HL-60 (cell line): Measurements from ENCODE around the gene TPH2.

Experiments
- DNase-seq, 2 experiments: peaks; one replicate each; pipeline ENCODE4 v3.0.0-alpha.2; 2010 to 2020; ENCODE audit warnings: low read depth in 1 of 2, low spot score in 1 of 2
- H3K27ac ChIP-seq: fragments of 250-450 bp; sonication (Bioruptor Pico); replicated peaks from 2 replicates; pipeline ENCODE4 v1.5.1; 2020; ENCODE audit warnings: mild to moderate bottlenecking, moderate library complexity
- H3K27me3 ChIP-seq: fragments of 250-450 bp; sonication (Bioruptor Pico); 2 replicates; pipeline ENCODE4 v1.5.1; 2021; ENCODE audit warnings: mild to moderate bottlenecking, moderate library complexity; ENCODE audit not compliant: insufficient read depth, poor library complexity, severe bottlenecking
- H3K4me3 ChIP-seq: replicated peaks from 2 replicates; pipeline ENCODE4 v1.5.1; 2011; ENCODE audit warnings: mild to moderate bottlenecking, control low read depth, low read length; ENCODE audit not compliant: insufficient read depth
- CTCF ChIP-seq: IDR thresholded peaks from one replicate; pipeline ENCODE4 v1.5.1; 2011; ENCODE audit warnings: low read length, control low read depth, inconsistent platforms; ENCODE audit not compliant: insufficient read depth
- GABPA ChIP-seq: IDR thresholded peaks from 2 replicates; pipeline ENCODE4 v1.6.1; 2012; ENCODE audit warnings: low read depth
- POLR2AphosphoS5 ChIP-seq: IDR thresholded peaks from 2 replicates; pipeline ENCODE4 v1.6.1; 2012; ENCODE audit warnings: low read depth
- SPI1 ChIP-seq: IDR thresholded peaks from 2 replicates; pipeline ENCODE4 v1.6.1; 2012; ENCODE audit warnings: low read depth, mild to moderate bottlenecking, borderline replicate concordance
- TF ChIP-seq, protein P1 (sequence below): IDR thresholded peaks from 2 replicates; pipeline ENCODE4 v1.6.1; 2012; ENCODE audit warnings: low read depth; ENCODE audit not compliant: insufficient replicate concordance

The TPH2 gene

GRCh38 chr12:71999795-72000194 is 61.1 kb downstream of the TPH2 start:
- no peak for DNase-seq
- Histone ChIP-seq H3K27me3 (peaks cover 3% of the 10 kb centered on the region), H3K4me3 (no peak overlapping the region), H3K27ac (no peak overlapping the region)
- TF ChIP-seq, protein P1, sequence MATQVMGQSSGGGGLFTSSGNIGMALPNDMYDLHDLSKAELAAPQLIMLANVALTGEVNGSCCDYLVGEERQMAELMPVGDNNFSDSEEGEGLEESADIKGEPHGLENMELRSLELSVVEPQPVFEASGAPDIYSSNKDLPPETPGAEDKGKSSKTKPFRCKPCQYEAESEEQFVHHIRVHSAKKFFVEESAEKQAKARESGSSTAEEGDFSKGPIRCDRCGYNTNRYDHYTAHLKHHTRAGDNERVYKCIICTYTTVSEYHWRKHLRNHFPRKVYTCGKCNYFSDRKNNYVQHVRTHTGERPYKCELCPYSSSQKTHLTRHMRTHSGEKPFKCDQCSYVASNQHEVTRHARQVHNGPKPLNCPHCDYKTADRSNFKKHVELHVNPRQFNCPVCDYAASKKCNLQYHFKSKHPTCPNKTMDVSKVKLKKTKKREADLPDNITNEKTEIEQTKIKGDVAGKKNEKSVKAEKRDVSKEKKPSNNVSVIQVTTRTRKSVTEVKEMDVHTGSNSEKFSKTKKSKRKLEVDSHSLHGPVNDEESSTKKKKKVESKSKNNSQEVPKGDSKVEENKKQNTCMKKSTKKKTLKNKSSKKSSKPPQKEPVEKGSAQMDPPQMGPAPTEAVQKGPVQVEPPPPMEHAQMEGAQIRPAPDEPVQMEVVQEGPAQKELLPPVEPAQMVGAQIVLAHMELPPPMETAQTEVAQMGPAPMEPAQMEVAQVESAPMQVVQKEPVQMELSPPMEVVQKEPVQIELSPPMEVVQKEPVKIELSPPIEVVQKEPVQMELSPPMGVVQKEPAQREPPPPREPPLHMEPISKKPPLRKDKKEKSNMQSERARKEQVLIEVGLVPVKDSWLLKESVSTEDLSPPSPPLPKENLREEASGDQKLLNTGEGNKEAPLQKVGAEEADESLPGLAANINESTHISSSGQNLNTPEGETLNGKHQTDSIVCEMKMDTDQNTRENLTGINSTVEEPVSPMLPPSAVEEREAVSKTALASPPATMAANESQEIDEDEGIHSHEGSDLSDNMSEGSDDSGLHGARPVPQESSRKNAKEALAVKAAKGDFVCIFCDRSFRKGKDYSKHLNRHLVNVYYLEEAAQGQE, result no peak
- no peak for TF ChIP-seq CTCF
- TF ChIP-seq POLR2AphosphoS5, result no peak
- TF ChIP-seq SPI1, result no peak
- TF ChIP-seq GABPA, result no peak

DNA sequence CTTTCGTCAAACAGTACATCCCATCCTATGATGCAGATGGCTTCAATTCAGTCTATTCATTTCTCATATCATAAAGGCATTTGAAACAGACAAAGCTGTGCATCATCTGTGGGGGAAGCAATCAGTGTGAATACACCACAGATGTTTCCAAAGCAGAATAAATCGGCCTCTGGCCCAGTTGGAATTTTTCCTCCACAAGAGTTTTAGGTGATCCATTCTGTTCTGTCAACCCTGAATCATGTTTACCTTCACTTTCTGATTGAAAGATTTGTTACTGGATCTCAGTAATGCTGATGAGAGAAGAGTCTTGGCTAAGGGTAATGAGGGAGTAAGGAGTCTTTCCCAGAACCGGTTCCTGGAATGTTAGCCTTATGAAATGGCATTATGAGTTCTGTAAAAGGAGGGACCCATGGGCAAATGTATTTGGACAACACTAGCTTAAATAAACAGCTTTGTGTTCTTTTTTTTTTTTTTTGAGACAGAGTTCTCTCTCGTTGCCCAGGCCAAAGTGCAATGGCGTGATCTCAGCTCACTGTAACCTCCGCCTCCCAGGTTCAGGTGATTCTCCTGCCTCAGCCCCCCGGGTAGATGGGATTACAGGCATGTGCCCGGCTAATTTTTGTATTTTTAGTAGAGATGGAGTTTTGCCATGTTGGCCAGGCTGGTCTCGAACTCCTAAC is 62.5 kb downstream of the TPH2 start:
- no peak overlapping the region for H3K27ac ChIP-seq
- H3K4me3 ChIP-seq, result no peak overlapping the region
- TF ChIP-seq, protein P1, result no peak
- TF ChIP-seq GABPA (no peak), SPI1 (no peak), CTCF (no peak), POLR2AphosphoS5 (no peak)
- DNase-seq, result no peak
- H3K27me3 ChIP-seq, result peaks cover 3% of the 10 kb centered on the region

DNA sequence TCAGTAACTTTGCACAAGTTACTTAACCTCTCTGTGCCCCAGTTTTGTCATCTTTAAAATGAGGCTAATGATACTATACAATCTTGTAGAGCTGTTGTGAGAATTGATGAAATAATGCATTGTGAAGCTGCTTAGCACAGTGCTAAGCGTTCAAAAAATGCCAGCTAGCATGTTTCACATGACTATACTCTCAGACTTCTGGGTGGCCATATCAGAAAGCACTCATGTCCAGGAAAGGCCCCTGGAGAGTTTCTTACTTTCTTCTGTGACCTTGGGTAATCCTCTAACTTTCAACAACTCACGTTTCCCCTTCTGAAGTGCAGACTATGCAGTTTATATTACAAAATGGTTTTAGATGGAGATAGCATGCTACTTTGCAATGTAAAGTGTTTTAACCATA is 68.1 kb downstream of the TPH2 start:
- DNase-seq, result no peak
- no peak overlapping the region for H3K27ac ChIP-seq
- TF ChIP-seq GABPA (no peak), POLR2AphosphoS5 (no peak), SPI1 (no peak), CTCF (no peak)
- TF ChIP-seq, protein P1, result no peak
- H3K4me3 ChIP-seq, result no peak overlapping the region
- H3K27me3 ChIP-seq, result peaks cover 7% of the 10 kb centered on the region
